HG03108 (cell line): Measurements from ENCODE around the gene SMG7.

Experiments used
- ATAC-seq: cut with Tn5 transposase; IDR thresholded peaks from one replicate; pipeline ENCODE4 v1.9.1; 2021; ENCODE audit warnings: moderate library complexity; ENCODE audit not compliant: unreplicated experiment

The SMG7 gene

GRCh38 chr1:183588827-183589226 lies 116.5 kb downstream of the SMG7 start:
- ATAC-seq = no peak

GRCh38 chr1:183589384-183589783 lies 117.1 kb downstream of the SMG7 start:
- ATAC-seq = no peak

- peak; percentile 21 for ATAC-seq
Measured at GRCh38 chr1:183589874-183590243, 117.6 kb downstream of the SMG7 start.

- peak; percentile 81 for ATAC-seq
Measured at GRCh38 chr1:183590244-183591191, 118.2 kb downstream of the SMG7 start, which contains the start of gene NCF2. NCF2 (minus strand) TSS chr1:183590459; CDS start chr1:183590329, 130 bp downstream.

GRCh38 chr1:183592733-183593132 lies 120.4 kb downstream of the SMG7 start:
- ATAC-seq = no peak

GRCh38 chr1:183593356-183593755 lies 121.1 kb downstream of the SMG7 start:
- peak; percentile 22 for ATAC-seq

- no peak for ATAC-seq
Measured at GRCh38 chr1:183595537-183595936, 123.2 kb downstream of the SMG7 start.

GRCh38 chr1:183596500-183596899 lies 124.2 kb downstream of the SMG7 start:
- ATAC-seq = no peak

GRCh38 chr1:183597656-183598347 lies 125.5 kb downstream of the SMG7 start:
- no peak for ATAC-seq

GRCh38 chr1:183598386-183598785 lies 126.1 kb downstream of the SMG7 start:
- ATAC-seq = peak; percentile 81

- no peak for ATAC-seq
Measured at GRCh38 chr1:183600136-183600535, 127.8 kb downstream of the SMG7 start.

- ATAC-seq = no peak
Measured at GRCh38 chr1:183600634-183601033, 128.3 kb downstream of the SMG7 start.

- ATAC-seq = no peak
Measured at GRCh38 chr1:183602510-183602909, 130.2 kb downstream of the SMG7 start.
